Effector memory CD4-positive, alpha-beta T cell (primary cell): ENCODE data around the gene GAS6.
"Not testable (repeated sequence)": the region's sequence is repeated elsewhere in the genome, so short reads cannot be mapped to it uniquely, and the experiment has no call there.

Experiments used
- DNase-seq, 3 donors: peaks; one replicate each; pipeline ENCODE4 v3.0.0-alpha.2; 2020
- H3K27ac ChIP-seq: 2 replicates; pipeline ENCODE4 v1.7.0; 2013; ENCODE audit warnings: mild to moderate bottlenecking, low read length, moderate library complexity; ENCODE audit not compliant: insufficient read depth, poor library complexity, severe bottlenecking
- H3K27me3 ChIP-seq: replicated peaks from 2 replicates; pipeline ENCODE4 v1.7.0; 2013; ENCODE audit warnings: mild to moderate bottlenecking, low read length; ENCODE audit not compliant: insufficient read depth, control insufficient read depth, poor library complexity, severe bottlenecking
- H3K36me3 ChIP-seq: 2 replicates; pipeline ENCODE4 v1.7.0; 2013; ENCODE audit warnings: mild to moderate bottlenecking, low read length, moderate library complexity; ENCODE audit not compliant: control insufficient read depth, insufficient read depth
- H3K4me1 ChIP-seq: 2 replicates; pipeline ENCODE4 v1.7.0; 2013; ENCODE audit warnings: low read length, mild to moderate bottlenecking; ENCODE audit not compliant: control insufficient read depth, insufficient read depth, poor library complexity, severe bottlenecking
- H3K4me3 ChIP-seq: 2 replicates; pipeline ENCODE4 v1.7.0; 2013; ENCODE audit warnings: low read length, low read depth, mild to moderate bottlenecking; ENCODE audit not compliant: insufficient read depth, poor library complexity, severe bottlenecking
- H3K9me3 ChIP-seq: 2 replicates; pipeline ENCODE4 v1.7.0; 2013; ENCODE audit warnings: mild to moderate bottlenecking, low read length, moderate library complexity; ENCODE audit not compliant: control insufficient read depth

GAS6 gene

DNA sequence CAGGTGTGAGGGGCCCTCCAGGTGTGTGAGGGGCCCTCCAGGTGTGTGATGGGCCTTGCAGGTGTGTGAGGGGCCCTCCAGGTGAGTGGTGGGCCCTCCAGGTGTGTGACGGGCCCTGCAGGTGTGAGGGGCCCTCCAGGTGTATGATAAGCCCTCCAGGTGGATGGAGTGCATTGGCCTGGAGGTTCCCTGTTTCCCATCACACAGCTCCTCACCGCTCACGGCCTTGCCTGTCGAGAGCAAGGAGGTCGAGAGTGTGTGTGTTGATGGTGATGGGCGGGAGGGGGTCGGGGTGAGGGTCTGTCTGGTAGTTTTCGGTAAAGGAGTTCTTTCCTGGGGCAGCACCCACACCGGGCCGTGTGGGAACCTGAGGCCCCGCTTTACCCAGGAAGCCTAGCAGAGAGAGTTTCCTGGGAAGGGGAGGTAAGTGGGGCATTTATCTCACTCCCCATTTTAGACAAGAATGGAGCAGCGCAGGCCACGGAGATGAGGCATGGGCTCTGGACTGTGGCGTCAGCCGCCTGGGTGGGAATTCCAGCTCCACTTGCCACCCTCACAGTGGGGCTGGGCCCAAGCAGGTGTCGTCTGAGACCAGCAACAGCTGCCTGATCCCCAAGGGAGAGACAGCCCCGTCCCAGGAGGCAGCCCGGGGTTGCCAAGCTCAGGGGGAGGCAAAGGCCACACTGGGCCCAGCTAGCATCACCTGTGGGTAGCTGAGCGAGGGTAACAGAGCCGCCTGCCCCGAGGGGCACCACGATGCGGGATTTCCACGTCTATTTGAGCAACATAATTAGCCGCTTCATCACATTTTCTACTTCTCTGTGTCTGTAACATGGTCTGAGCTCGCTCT is 10.9 kb upstream of the GAS6 start:
- H3K27ac ChIP-seq = no peak overlapping the region
- no peaks in the 10 kb centered on the region for H3K9me3 ChIP-seq
- no peaks in the 10 kb centered on the region for H3K27me3 ChIP-seq
- no peak overlapping the region for H3K4me3 ChIP-seq
- no peaks in the 10 kb centered on the region for H3K36me3 ChIP-seq
- no peak for DNase-seq
- H3K4me1 ChIP-seq = peaks cover 3% of the 10 kb centered on the region

DNA sequence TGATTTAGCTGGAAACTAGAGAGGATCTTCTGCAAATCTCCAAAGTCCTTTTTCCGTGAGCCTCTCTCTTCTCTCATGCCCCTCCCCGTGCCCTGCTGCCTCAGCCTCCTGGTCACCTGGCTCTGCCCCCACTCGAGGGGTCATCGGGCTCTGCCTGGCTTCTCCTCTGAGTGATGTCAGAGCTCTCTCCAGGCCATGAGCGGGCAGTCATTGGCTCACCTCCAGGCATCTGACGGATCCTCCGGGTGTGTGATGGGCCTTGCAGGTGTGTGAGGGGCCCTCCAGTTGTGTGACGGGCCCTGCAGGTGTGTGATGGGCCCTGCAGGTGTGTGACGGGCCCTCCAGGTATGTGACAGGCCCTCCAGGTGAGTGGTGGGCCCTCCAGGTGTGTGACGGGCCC is 10.3 kb upstream of the GAS6 start:
- no peak overlapping the region for H3K27ac ChIP-seq
- no peaks in the 10 kb centered on the region for H3K27me3 ChIP-seq
- H3K36me3 ChIP-seq = no peaks in the 10 kb centered on the region
- no peaks in the 10 kb centered on the region for H3K9me3 ChIP-seq
- H3K4me3 ChIP-seq = no peak overlapping the region
- DNase-seq = no peak
- peaks cover 3% of the 10 kb centered on the region for H3K4me1 ChIP-seq

DNA sequence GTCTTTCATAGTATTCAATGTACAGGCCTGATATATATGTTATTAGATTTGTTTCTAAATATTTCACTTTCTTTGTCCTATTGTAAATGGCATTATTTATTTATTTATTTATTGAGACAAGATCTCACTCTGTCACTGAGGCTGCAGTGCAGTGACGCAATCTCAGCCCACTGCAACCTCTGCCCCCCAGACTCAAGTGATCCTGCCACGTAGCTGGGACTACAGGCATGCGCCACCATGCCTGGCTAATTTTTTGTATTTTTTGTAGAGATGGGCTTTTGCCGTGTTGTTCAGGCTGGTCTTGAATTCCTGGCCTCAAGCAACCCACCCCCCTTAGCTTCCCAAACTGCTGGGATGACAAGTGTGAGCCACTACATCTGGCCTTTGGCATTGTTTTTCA is 5.4 kb upstream of the GAS6 start:
- Histone ChIP-seq H3K27ac (no peak overlapping the region), H3K4me3 (no peak overlapping the region), H3K27me3 (peaks cover 2% of the 10 kb centered on the region), H3K4me1 (peaks cover 1% of the 10 kb centered on the region), H3K9me3 (no peaks in the 10 kb centered on the region), H3K36me3 (no peaks in the 10 kb centered on the region)
- DNase-seq = no peak

DNA sequence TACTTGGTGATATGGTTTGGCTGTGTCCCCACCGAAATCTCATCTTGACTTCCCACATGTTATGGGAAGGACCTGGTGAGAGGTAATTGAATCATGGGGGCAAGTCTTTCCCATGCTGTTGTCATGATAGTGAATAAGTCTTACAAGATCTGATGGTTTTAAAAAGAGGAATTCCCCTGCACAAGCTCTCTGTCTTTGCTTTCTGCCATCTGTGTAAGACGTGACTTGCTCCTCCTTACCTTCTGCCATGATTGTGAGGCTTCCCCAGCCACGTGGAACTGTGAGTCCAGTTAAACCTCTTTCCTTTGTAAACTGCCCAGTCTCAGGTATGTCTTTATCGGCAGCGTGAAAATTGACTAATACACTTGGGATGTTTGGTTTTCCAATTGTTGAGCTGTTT is 4.0 kb upstream of the GAS6 start:
- not testable (repeated sequence) for H3K4me3 ChIP-seq, H3K9me3 ChIP-seq, H3K36me3 ChIP-seq, H3K27ac ChIP-seq, DNase-seq, H3K4me1 ChIP-seq
- peaks cover 10% of the 10 kb centered on the region for H3K27me3 ChIP-seq

DNA sequence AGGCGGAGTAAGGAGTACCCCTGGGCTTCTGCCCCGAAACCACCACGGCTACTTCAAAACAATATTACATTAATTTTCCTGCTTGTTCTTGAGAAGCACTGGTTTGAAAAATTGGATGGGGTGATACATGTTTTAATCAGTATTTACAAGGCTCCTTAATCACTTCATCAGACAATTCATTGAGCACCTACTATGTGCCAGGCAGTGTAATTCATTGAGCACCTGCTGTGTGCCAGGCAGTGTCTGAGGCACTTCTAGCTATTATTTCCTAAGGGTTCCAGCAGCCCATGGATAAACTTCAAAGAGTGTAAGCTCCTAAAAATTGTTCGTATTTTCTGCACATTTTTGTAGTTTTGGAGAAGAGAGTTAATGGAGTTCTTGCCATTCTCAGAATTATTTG is 1.6 kb upstream of the GAS6 start:
- H3K4me1 ChIP-seq = peaks cover 4% of the 10 kb centered on the region
- peaks cover 14% of the 10 kb centered on the region for H3K27me3 ChIP-seq
- no peaks in the 10 kb centered on the region for H3K9me3 ChIP-seq
- H3K36me3 ChIP-seq = no peaks in the 10 kb centered on the region
- no peak overlapping the region for H3K4me3 ChIP-seq
- no peak for DNase-seq
- H3K27ac ChIP-seq = no peak overlapping the region

DNA sequence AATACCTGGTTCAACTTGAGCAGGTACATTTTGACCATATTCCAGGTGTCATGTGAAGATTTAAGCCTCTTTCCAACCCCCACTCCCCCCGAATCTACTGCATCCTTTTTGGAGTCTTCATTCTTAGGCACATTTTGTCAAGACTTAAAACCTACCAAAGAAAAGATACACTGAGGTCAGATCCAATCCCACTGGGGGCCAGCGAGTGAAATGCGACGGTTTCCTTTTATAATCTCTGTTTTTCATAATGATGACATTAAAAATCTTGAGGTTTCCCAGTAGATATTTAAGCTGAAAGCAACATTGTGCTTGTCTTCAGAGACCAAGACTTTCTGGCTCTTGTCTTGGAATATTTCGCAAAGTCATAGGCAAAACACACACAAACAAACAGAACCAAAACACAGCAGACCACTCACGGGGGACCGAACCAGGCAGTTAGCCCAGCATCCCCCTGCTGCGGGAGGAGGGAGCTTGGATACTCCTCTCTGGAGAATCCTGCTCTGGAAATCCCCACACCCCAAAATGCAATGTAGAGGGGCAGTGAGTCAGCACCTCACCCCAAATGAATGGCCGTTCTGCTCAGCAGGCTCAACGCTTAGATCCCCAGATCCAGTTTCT is 506 bp upstream of the GAS6 start:
- H3K27me3 ChIP-seq = peaks cover 14% of the 10 kb centered on the region
- H3K4me3 ChIP-seq = peak overlapping the region; percentile 23
- H3K9me3 ChIP-seq = no peaks in the 10 kb centered on the region
- no peaks in the 10 kb centered on the region for H3K36me3 ChIP-seq
- no peak for DNase-seq
- peaks cover 4% of the 10 kb centered on the region for H3K4me1 ChIP-seq
- no peak overlapping the region for H3K27ac ChIP-seq

DNA sequence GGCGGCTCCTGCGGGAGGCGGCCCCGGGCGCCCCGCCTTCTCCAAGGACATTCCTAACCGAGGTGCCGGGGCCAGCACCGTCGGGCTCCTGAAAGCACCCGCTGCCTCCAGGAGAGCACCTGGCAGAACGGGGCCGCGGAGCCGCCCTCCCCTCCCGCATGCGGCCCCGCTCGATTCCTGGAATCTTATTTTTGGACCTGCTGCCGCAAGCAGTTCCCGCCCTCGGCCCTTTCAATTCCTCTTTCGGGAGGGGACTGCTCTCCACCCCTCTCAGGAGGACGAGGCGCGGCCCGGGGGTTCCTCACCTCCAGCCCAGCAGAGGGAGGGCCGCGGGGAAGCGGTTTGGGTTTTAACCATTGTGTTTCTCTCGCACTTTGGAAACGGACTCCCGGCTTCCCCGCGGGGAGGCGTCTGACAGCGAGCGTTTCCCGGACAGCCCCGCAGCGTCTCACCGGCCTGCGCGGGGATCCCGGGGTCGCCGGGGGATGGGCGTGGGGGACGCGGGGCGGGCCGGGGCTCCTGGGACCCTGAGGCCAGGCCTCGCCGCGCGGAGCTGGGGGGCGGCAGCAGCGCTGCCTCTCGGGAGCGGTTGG is 849 bp downstream of the GAS6 start:
- H3K4me1 ChIP-seq = peaks cover 4% of the 10 kb centered on the region
- H3K27me3 ChIP-seq = peaks cover 14% of the 10 kb centered on the region
- no peaks in the 10 kb centered on the region for H3K9me3 ChIP-seq
- no peak for DNase-seq
- H3K36me3 ChIP-seq = no peaks in the 10 kb centered on the region
- H3K27ac ChIP-seq = no peak overlapping the region
- H3K4me3 ChIP-seq = peak overlapping the region; percentile 54

DNA sequence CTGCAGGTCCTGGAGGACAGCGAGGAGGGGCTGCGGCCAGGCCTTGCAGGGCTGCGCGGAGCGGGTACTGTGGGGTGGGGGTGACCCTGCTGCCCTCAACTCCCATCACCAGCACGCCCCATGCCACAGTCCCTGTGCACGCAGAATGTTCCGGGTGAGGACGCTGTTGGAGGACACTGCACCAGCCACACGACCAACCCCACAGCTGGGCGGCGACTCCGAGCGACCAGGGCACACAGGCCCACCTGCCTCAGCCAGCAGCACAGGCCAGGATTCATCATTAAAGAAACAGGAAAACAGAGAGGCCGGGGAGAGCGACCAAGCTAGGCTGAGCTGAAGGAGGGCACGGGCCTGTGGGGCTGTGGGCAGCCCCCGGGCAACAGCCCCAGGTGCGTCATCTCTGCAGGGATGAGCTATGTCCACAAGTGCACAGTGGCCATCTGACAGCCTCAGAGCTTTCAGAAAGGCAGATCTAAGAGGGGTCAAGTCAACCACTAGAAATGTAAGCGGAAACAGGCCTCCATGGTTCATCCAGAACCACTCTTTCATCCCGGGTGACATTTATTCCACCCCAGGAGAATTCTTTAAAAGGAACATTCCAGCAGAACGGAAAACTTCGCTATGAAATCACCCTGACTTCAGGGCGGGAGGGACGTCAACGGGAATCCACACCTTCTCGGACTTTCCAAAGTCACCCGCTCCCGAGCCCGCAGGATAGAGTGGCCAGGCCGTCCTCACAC is 1.5 kb downstream of the GAS6 start:
- peaks cover 4% of the 10 kb centered on the region for H3K4me1 ChIP-seq
- no peak overlapping the region for H3K27ac ChIP-seq

DNA sequence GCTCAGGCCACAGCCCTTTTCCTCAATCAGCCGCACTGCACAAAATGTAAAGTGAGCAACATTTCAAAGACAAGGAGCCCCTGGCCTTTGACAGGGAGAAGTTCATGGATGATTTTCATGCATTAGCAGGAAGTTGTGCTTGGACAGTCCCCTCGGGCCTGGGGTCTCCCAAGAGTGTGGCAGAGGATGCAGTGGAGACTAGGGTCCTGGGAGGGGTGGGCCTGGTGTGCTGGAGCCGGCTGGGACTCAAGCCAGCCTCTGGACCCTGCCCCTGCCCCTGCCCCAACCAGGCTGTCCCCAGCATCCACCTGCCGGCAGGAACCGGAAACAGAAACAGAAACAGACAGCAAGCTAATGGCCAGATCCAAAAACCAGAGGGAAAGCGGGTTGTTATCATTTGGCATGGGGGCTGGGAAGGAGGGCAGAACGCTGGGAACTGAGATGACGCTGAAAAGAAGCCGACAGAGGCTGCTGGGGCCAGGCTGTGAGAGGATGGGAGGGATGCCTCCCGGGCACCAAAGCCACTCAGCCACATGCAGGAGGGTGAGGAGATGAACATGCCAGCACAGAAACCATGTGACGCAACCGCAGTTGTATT is 2.3 kb downstream of the GAS6 start:
- peaks cover 4% of the 10 kb centered on the region for H3K4me1 ChIP-seq
- no peak overlapping the region for H3K4me3 ChIP-seq
- H3K36me3 ChIP-seq = no peaks in the 10 kb centered on the region
- peaks cover 14% of the 10 kb centered on the region for H3K27me3 ChIP-seq
- DNase-seq = no peak
- no peak overlapping the region for H3K27ac ChIP-seq
- no peaks in the 10 kb centered on the region for H3K9me3 ChIP-seq

More for the DNA sequence above, 1.5 kb downstream of the GAS6 start:
- Histone ChIP-seq H3K4me3 (peak overlapping the region; percentile 54), H3K36me3 (no peaks in the 10 kb centered on the region), H3K9me3 (no peaks in the 10 kb centered on the region), H3K27me3 (peaks cover 14% of the 10 kb centered on the region)
- DNase-seq = no peak
